GM12892 (cell line): ENCODE measurements around the gene NFATC1.

ENCODE experiments used
- POLR2A ChIP-seq: IDR thresholded peaks from 2 replicates; pipeline ENCODE4 v1.6.1; 2011; ENCODE audit warnings: low read depth, low read length, control low read depth
- POLR2AphosphoS5 ChIP-seq: IDR thresholded peaks from 2 replicates; pipeline ENCODE4 v1.6.1; 2011; ENCODE audit warnings: low read depth, low read length, control low read depth

DNA sequence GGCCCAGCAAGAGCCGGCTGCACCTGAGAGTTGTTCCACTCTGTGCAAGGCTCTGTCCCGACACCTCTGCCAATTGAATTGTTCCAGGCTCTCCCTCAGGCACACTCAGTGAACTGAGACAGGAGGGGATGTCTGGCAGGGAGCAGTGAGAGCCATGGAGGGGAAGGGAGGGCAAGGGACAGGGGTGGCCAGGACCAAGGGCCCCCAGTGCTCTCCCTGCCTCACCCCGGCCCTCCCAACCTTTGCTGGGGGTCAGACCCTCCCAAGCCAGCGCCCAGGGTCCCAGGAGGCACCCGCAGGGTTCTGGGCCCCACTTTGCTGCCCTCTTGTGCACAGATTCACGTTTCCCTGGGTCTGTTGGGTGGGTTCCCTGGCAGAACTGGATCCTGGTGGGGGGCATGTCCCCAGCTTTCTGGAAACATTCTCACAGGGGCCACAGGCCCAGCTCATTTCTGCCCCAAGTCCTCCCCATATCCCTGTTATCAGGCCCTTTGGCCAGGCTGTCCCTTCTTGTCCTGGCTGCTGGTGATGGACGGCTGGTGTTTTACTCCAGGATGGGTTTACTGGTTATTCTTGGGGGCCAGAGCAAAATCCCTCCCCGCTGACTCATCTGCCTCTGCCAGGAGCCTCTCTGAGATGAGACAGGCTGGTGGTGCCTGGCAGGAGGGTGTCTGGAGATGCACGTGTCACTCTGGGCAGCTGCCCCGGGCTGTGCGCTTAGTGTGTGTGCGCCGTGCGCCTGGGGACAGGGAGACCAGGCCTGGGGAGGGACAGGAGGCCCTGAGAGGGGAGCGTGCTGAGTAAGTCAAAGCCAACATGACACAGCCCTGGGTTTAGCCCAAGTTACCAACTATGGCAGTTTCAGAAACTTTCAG lies 147.4 kb downstream of the NFATC1 start:
- TF ChIP-seq POLR2AphosphoS5 (no peak), POLR2A (no peak)
